Liver (tissue), 9 donors: Measurements from ENCODE around the gene ARHGEF28. TPM values are rescaled to one million over a fixed set of nuclear protein-coding genes. Genes with fewer than 3 reads are reported as not detected.

Experiments used
- DNase-seq: peaks from one replicate; pipeline ENCODE4 v3.0.0-alpha.2; 2017; ENCODE audit warnings: low spot score
- H3K27ac ChIP-seq, 2 donors: one replicate each; pipeline ENCODE4 v1.7.0; 2013; ENCODE audit warnings: inconsistent platforms in 2 of 2, low read length in 2 of 2, control low read depth in 1 of 2, low read depth in 1 of 2, mild to moderate bottlenecking in 1 of 2
- H3K27me3 ChIP-seq, 4 donors: one replicate each; pipeline versions ENCODE4 v1.6.1 to v1.7.0; 2013; ENCODE audit warnings: low read length in 3 of 4, inconsistent platforms in 1 of 4, mild to moderate bottlenecking in 1 of 4, moderate library complexity in 1 of 4; ENCODE audit not compliant: control insufficient read depth in 4 of 4, insufficient read depth in 4 of 4
- H3K36me3 ChIP-seq, 4 donors: one replicate each; pipeline versions ENCODE4 v1.6.1 to v1.7.0; 2013; ENCODE audit warnings: low read length in 3 of 4, mild to moderate bottlenecking in 3 of 4, low read depth in 1 of 4, moderate library complexity in 1 of 4; ENCODE audit not compliant: control insufficient read depth in 4 of 4, insufficient read depth in 3 of 4
- H3K4me1 ChIP-seq, 4 donors: one replicate each; pipeline versions ENCODE4 v1.6.1 to v1.7.0; 2013; ENCODE audit warnings: low read length in 3 of 4, mild to moderate bottlenecking in 3 of 4, moderate library complexity in 1 of 4; ENCODE audit not compliant: control insufficient read depth in 4 of 4, insufficient read depth in 4 of 4
- H3K4me3 ChIP-seq, 3 donors: one replicate each; pipeline versions ENCODE4 v1.6.1 to v1.7.0; 2013; ENCODE audit warnings: low read length in 3 of 3, control low read depth in 1 of 3, low read depth in 1 of 3, mild to moderate bottlenecking in 1 of 3
- H3K9ac ChIP-seq, 2 donors: one replicate each; pipeline ENCODE4 v1.7.0; 2013; ENCODE audit warnings: low read length in 2 of 2, mild to moderate bottlenecking in 2 of 2, moderate library complexity in 2 of 2, control low read depth in 1 of 2, low read depth in 1 of 2
- H3K9me3 ChIP-seq, 4 donors: one replicate each; pipeline versions ENCODE4 v1.6.1 to v1.7.0; 2013; ENCODE audit warnings: low read length in 3 of 4; ENCODE audit not compliant: control insufficient read depth in 4 of 4
- ATF3 ChIP-seq: IDR thresholded peaks from 2 replicates; pipeline ENCODE4 v1.6.1; 2016; ENCODE audit warnings: antibody characterized with exemption
- CTCF ChIP-seq: fragments of 150-350 bp; IDR thresholded peaks from 2 replicates; pipeline ENCODE4 v1.5.1; 2017; ENCODE audit warnings: improper control_type of control experiment, low read depth, low read length; ENCODE audit not compliant: missing input control
- EGR1 ChIP-seq, 2 donors: IDR thresholded peaks; 2 replicates each; pipeline ENCODE4 v1.6.1; 2016 to 2018; ENCODE audit warnings: antibody characterized with exemption in 2 of 2, low read depth in 2 of 2
- FOXA1 ChIP-seq: IDR thresholded peaks from 2 replicates; pipeline ENCODE4 v1.6.1; 2016; ENCODE audit warnings: antibody characterized with exemption
- FOXA2 ChIP-seq: IDR thresholded peaks from 2 replicates; pipeline ENCODE4 v1.6.1; 2016; ENCODE audit warnings: antibody characterized with exemption
- GABPA ChIP-seq, 2 donors: IDR thresholded peaks in 1 of 2; conservative IDR thresholded peaks in 1 of 2; 2 replicates each; pipeline ENCODE4 v1.6.1; 2016; ENCODE audit warnings: antibody characterized with exemption in 2 of 2, mild to moderate bottlenecking in 1 of 2, moderate library complexity in 1 of 2
- HNF4A ChIP-seq, 2 donors: conservative IDR thresholded peaks; 2 replicates each; pipeline ENCODE4 v1.6.1; 2016; ENCODE audit warnings: antibody characterized with exemption in 2 of 2, mild to moderate bottlenecking in 2 of 2
- HNF4G ChIP-seq: IDR thresholded peaks from 2 replicates; pipeline ENCODE4 v1.6.1; 2016; ENCODE audit warnings: antibody characterized with exemption
- JUND ChIP-seq, 2 donors: IDR thresholded peaks; 2 replicates each; pipeline ENCODE4 v1.6.1; 2016; ENCODE audit warnings: antibody characterized with exemption in 2 of 2
- MAX ChIP-seq: IDR thresholded peaks from 2 replicates; pipeline ENCODE4 v1.6.1; 2016; ENCODE audit warnings: antibody characterized with exemption
- NR2F2 ChIP-seq: IDR thresholded peaks from 2 replicates; pipeline ENCODE4 v1.6.1; 2016; ENCODE audit warnings: antibody characterized with exemption
- RAD21 ChIP-seq, 2 donors: IDR thresholded peaks; 2 replicates each; pipeline ENCODE4 v1.6.1; 2016; ENCODE audit warnings: antibody characterized with exemption in 2 of 2, mild to moderate bottlenecking in 2 of 2
- REST ChIP-seq: IDR thresholded peaks from 2 replicates; pipeline ENCODE4 v1.6.1; 2016; ENCODE audit warnings: antibody characterized with exemption, mild to moderate bottlenecking
- RXRA ChIP-seq, 2 donors: IDR thresholded peaks; 2 replicates each; pipeline ENCODE4 v1.6.1; 2017 to 2018; ENCODE audit warnings: antibody characterized with exemption in 2 of 2, mild to moderate bottlenecking in 1 of 2
- SP1 ChIP-seq: IDR thresholded peaks from 2 replicates; pipeline ENCODE4 v1.6.1; 2018; ENCODE audit warnings: antibody characterized with exemption, mild to moderate bottlenecking
- TAF1 ChIP-seq: conservative IDR thresholded peaks from 2 replicates; pipeline ENCODE4 v1.6.1; 2016; ENCODE audit warnings: antibody characterized with exemption, mild to moderate bottlenecking
- YY1 ChIP-seq: IDR thresholded peaks from 2 replicates; pipeline ENCODE4 v1.6.1; 2016; ENCODE audit warnings: antibody characterized with exemption, mild to moderate bottlenecking
- ZBTB33 ChIP-seq: IDR thresholded peaks from 2 replicates; pipeline ENCODE4 v1.6.1; 2016; ENCODE audit warnings: antibody characterized with exemption
- WGBS: extraction: QIAGEN DNeasy Blood & Tissue Kit; methylation state at CpG from one replicate; pipeline ENCODE4 v1.1.7; 2013; 5-methylcytosine and 5-hydroxymethylcytosine counted together
- polyA plus RNA-seq, 2 donors: library from polyadenylated mRNA; stranded (reverse) in 1 of 2; unstranded in 1 of 2; fragments of 200-250 nt in 1 of 2; fragments of >200 nt in 1 of 2; fragmentation: Nextera tagmentation in 1 of 2; extraction: Ambion mirVana in 1 of 2; gene quantifications; one replicate each; pipeline versions ENCODE4 v1.2.1 to v1.2.3, GENCODE V29; 2013 to 2015
- total RNA-seq, 2 donors: library from RNA; depleted of rRNA; stranded (reverse); fragments of >200 nt; gene quantifications; one replicate each; pipeline ENCODE4 v1.2.3, GENCODE V29; 2014
- donor health status: healthy.
- donor health status: healthy.
- donor health status: healthy.
- donor health status: healthy.
- donor health status: healthy.

The ARHGEF28 gene
- total and polyA plus RNA-seq, 4 donors = 1.6 to 13.9 (median 3.6) TPM

- Histone ChIP-seq H3K9ac (no peak overlapping the region), H3K27me3 (no peaks in the 10 kb centered on the region), H3K27ac (no peak overlapping the region), H3K4me3 (no peak overlapping the region), H3K36me3 (peaks cover 0 to 8% (median 3%) of the 10 kb centered on the region in 4 donors), H3K4me1 (peaks cover 0 to 2% (median 0%) of the 10 kb centered on the region in 4 donors), H3K9me3 (no peaks in the 10 kb centered on the region)
- WGBS = 96% methylated on average over 4 of the region's 4 CpGs
- TF ChIP-seq RAD21 (IDR thresholded peaks at IDR 0.05) (no peak), ZBTB33 (no peak), REST (no peak), GABPA (IDR thresholded peaks at IDR 0.05 in 1 of 2, conservative IDR thresholded peaks at IDR 0.05 in 1 of 2) (no peak), NR2F2 (no peak), FOXA2 (no peak), MAX (no peak), FOXA1 (no peak), TAF1 (no peak), RXRA (IDR thresholded peaks at IDR 0.05) (no peak), EGR1 (IDR thresholded peaks at IDR 0.05; ENCODE audit: low read depth in 2 of 2) (no peak), JUND (IDR thresholded peaks at IDR 0.05) (no peak), SP1 (no peak), YY1 (no peak), HNF4A (conservative IDR thresholded peaks at IDR 0.05) (no peak), ATF3 (no peak), CTCF (no peak), HNF4G (no peak)
- no peak for DNase-seq
Measured at GRCh38 chr5:73754254-73754653, 128.3 kb downstream of the ARHGEF28 start.
